HG02623 (cell line): Measurements from ENCODE around the gene LAMTOR2.
"Not testable (repeated sequence)": the region's sequence is repeated elsewhere in the genome, so short reads cannot be mapped to it uniquely, and the experiment has no call there.

Experiments
- ATAC-seq: cut with Tn5 transposase; IDR thresholded peaks from one replicate; pipeline ENCODE4 v1.9.1; 2021; ENCODE audit warnings: moderate library complexity; ENCODE audit not compliant: unreplicated experiment

The LAMTOR2 gene

DNA sequence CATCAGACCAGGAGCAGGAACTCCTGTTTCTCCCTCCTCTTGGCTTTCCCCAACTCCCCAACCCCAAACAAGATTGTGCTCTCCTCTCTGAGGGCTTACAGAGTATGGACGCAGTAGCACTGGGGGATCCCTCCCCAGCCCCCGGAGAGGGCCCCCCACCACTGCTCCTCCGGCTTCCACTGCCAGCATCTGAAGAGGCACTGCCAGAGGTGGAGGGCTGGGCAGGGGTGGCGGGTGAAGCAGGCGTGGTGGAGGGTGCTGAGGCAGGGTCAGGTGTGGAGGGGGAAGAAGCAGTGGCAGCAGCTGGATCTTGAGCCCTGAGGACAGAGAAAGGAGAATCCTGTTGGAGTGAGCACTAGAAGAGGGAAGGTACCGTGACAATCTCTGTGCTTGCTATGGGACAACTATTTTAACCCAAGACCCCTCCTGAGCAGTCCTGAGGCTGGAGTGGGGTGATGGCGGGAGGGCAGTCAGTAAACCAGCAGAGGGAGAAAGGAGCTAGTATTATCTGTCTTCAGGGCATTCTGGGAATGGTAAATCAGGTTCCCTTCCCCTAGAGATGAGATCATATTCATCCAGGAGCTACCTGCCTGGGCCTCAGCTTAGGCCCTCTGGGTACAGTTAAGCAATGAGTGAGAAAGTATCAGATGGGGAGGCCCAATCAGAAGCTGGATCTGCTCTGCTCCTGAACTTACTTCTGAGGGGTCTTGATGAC lies 3.4 kb upstream of the LAMTOR2 start:
- no peak for ATAC-seq

DNA sequence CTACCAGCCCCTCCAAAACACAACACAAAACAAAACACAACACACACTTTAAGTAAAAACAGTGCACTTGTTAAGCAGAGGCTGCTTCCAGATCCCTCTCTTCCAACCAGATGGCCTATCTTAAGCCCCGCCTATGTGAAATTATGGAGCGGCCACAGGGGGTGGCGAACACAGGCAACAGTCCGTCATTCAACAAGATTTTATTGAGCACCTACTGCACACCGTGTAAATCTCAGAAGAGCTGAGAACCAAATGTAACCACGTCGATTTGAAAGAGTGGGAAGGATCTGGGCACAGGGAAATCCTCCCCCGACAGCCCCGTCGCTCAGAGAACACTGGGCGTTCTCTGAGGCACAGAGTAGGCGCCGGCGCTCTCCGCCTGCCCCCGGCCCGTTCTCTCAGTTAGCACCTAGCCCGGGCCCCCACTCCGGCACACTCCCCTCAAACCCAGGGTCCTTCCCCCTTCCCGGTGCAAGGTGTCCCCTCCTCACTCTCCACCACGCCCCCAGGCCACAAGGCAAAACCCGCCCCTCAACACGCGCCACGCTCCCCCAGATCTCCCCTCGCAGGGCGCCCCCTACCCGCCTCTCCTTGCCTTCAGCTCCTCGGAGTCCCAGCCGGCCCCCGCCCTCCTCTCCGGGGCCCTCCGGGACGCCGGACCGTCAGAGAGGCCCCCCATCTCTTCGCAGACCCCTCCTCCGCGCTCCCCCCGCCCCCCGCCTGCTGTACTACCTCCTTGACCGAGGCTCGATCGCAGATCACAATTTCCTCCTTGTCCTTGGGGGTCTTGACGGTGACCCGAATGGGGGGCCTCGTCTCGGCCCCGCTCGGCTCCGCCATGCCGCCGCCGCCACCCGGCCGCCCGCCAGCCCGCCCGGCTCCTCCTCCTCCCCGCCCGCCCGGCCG lies 1.5 kb upstream of the LAMTOR2 start:
- peak; percentile 18 for ATAC-seq

DNA sequence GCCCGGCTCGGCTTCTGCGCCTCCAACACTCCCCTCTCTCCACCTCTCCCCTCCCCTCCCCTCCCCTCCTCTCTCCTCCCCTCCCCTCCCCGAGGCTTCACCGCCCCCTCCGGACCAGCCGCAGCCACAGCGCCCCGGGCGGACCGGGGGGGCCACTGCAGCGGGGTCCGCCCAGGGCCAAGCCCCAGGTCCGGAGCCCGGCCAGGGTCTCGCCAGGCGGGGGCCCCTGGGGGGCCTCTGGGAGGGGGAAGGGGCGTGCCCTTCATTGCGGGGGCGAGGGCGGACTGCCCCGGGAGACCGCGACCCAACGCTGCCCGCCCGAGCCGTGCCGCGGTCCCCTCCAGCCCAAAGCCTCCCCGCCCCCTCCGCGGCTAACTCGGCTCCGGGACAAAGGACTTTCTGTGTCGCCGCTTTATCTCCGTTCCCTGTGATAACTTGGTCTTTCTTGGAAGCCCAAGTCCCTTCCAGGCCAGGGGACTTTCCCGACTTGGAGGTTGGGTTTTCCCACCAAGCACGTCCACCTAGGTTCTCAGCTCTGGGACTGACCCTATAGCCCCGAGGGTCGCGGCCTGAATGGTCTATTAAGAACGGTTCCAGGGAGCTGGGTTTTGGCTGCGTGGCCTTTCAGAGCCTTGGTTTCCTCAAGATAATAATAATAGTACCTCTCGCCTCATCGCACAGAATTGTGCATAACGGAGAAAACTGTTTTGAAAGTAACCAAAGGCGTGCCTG lies 648 bp upstream of the LAMTOR2 start, which contains the start of gene UBQLN4:
Gene UBQLN4, minus strand, starts transcription at position 31 of the 732 bp plus-strand sequence. CDS start 97 bp downstream, outside the sequence.
- peak; percentile 37 for ATAC-seq

DNA sequence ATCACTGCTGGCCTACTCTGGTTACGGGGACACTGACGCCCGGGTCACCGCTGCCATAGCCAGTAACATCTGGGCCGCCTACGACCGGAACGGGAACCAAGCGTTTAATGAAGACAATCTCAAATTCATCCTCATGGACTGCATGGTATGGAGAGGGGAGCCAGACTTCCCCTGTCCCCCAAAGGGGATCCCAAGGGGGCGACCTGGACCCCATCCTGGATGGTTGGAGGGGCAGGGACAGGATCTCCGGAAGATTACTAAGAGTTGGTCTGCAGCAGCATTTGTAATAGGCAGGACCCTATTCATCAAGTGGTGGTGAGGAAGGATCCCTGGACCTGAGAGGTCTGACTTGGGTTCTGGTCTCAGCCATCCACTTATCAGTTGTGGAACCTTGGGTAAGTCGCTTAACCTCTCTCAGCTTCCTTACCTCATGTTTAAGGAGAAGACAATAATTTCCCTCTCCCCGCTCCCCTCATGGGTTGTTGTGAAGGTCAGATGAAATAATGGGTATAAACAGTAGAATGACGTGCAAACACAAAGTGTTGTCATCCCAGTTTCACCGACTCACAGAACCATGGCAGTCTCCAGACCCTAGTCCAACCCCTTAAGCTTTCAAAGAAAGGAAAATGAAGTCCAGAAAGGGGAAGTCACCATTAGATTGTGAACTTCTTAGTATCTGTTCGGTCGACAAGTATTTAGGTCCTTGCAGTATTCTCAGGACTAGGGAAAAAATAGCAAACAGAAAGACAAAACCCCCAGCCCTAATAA lies 883 bp downstream of the LAMTOR2 start:
- ATAC-seq, result no peak

- no peak for ATAC-seq
Observed at GRCh38 chr1:156056326-156056849, 1.8 kb downstream of the LAMTOR2 start.

- ATAC-seq, result no peak
Observed at GRCh38 chr1:156060937-156061636, 6.5 kb downstream of the LAMTOR2 start, which contains the start of gene RAB25. TSS of gene RAB25 (plus strand) at chr1:156061160. CDS start at chr1:156061401, 241 bp downstream.

- ATAC-seq, result no peak
Observed at GRCh38 chr1:156062189-156062588, 7.6 kb downstream of the LAMTOR2 start.

- no peak for ATAC-seq
Observed at GRCh38 chr1:156063997-156064285, 9.4 kb downstream of the LAMTOR2 start.

- no peak for ATAC-seq
Observed at GRCh38 chr1:156064615-156065014, 10.0 kb downstream of the LAMTOR2 start.

DNA sequence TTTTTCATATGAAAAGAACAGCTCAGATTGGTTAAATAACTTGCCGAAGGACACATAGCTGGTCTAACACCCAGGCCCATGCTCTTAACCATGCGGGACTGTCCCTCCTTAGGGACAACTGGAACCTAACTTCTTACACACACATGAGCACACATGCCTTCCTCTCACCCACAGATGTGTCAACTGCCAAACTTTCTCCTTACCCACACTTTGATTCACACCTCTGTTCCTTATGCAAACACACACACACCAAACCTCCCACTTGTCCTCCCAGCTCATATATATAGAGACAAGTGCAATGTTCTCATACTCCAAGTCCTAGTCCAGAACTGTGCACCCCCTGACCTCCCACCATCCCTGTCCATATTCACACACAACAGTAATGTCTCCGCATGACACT lies 10.6 kb downstream of the LAMTOR2 start:
- ATAC-seq, result no peak

GRCh38 chr1:156065871-156066270 lies 11.3 kb downstream of the LAMTOR2 start:
- no peak for ATAC-seq

- ATAC-seq, result no peak
Observed at GRCh38 chr1:156067262-156067661, 12.7 kb downstream of the LAMTOR2 start.

DNA sequence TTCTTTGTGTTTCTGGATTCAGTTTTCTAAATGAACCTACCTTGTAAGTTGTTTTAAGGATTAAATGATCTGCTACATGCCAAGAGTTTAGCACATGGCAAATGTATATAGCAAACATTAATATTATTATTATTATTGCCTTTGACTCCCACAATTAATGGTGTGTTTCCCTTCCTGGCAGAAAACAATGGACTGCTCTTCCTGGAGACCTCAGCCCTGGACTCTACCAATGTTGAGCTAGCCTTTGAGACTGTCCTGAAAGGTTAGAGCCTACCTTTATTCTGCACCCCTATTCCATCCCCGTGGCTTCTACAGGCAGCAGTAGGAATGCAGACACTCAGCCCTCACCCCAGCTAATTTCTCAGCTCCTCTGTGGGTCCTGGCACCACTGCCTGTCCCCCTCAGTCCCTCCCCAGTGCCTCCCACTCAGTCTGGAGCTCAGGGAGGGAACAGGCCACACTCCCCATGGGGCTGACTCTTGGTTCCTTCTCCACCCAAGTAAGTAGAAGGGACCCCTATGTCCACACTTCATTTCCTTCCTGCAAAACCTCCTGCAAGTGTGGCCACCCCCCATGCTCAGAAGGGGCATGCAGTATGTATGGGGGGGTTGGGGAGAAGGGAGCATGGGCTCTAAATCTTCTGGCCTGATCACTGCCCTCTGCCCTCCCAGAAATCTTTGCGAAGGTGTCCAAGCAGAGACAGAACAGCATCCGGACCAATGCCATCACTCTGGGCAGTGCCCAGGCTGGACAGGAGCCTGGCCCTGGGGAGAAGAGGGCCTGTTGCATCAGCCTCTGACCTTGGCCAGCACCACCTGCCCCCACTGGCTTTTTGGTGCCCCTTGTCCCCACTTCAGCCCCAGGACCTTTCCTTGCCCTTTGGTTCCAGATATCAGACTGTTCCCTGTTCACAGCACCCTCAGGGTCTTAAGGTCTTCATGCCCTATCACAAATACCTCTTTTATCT lies 15.2 kb downstream of the LAMTOR2 start:
- ATAC-seq, result no peak

- ATAC-seq, result no peak
Observed at GRCh38 chr1:156070548-156070947, 16.0 kb downstream of the LAMTOR2 start.

DNA sequence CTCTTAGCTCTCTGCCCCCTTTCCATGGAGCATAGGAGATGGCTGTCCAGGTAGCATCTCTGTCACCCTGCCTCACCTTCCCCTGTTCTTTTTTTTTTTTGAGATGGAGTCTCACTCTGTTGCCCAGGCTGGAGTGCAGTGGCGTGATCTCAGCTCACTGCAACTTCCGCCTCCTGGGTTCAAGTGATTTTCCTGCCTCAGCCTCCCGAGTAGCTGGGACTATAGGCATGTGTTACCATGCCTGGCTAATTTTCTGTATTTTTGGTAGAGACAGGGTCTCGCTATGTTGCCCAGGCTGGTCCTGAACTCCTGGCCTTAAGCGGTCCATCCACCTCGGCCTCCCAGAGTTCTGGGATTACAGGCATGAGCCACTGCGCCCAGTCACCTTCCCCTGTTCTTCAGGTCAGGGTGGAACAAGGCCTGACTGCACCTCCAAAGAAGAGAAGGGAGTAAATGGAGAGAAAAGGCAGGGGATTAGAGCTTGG lies 16.8 kb downstream of the LAMTOR2 start:
- ATAC-seq, result not testable (repeated sequence)

DNA sequence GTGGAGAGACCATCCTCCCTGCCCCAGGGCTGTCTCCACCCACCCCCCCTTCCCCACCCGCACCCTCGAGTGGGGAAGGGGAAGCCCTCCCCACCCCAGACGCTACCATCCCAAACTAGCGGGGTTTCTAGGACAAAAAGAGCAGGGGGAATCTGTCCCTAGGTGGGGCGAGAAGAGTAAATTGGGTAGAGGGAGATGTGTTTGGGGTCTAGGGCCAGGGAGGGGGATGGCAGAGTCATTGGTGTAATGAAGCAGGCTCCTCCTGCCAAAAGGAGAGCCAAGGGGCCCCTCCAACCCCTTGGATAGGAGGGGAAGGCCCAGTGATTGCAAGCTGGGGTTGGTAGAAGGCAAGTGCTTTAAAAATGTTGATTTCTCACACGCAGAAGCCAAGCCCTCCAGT lies 17.7 kb downstream of the LAMTOR2 start:
- no peak for ATAC-seq

GRCh38 chr1:156073110-156073687 lies 18.6 kb downstream of the LAMTOR2 start:
- no peak for ATAC-seq

GRCh38 chr1:156073740-156074139 lies 19.2 kb downstream of the LAMTOR2 start:
- no peak for ATAC-seq
